Measurements from ENCODE around the gene APBA3.

APBA3 gene

GRCh38 chr19:3746371-3747056, 15.0 kb downstream of the APBA3 start:
- no peak for FAIRE-seq

DNA sequence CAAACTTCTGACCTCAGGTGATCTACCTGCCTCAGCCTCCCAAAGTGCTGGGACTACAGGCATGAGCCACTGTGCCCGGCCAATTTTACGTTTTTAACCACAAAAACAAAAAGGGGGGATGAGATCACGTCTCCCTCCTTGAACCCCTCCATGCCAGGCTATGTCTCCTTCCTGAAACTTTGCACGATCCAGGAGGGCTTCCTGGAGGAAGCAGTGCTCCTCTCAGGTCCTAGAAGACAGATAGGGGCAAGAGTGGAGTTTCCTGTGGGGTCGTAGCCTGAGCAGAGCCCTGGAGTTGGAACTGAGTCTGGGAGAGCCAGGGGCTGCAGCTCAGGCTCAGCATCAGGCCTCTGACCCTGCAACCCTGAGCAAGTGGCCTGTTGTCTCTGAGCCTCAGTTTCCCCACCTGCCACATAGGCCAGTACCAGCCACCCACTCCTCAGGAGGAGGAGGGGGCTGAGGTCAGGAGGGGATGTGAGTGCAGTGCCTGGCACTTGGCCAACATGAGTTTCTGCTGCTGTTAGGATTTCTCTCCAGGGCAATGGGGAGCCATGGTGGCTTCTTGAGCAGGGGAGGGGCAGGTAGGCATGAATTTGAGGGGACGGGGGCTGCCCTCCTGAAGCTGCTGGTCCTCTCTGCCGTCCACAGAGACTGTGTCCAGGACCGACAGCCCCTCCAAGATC, 16.0 kb downstream of the APBA3 start:
- FAIRE-seq = no peak

GRCh38 chr19:3743486-3743885, 18.0 kb downstream of the APBA3 start:
- no peak for FAIRE-seq

DNA sequence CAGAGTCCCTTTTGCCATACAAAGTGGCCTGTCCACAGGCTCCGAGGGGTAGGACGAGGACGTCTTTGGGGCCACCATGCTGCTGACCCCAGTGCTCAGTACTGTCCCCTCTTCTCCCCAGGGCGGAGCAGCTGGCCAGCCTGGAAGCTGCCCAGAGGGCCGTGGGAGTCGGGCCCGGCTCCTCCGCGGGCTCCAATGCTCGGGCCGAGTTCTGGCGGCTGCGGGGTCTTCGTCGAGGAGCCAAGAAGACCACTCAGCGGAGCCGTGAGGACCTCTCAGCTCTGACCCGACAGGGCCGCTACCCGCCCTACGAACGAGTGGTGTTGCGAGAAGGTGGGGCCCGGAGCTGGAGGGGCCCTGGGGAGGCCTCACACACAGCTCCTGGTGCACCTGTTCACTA, 21.1 kb downstream of the APBA3 start:
- no peak for FAIRE-seq

DNA sequence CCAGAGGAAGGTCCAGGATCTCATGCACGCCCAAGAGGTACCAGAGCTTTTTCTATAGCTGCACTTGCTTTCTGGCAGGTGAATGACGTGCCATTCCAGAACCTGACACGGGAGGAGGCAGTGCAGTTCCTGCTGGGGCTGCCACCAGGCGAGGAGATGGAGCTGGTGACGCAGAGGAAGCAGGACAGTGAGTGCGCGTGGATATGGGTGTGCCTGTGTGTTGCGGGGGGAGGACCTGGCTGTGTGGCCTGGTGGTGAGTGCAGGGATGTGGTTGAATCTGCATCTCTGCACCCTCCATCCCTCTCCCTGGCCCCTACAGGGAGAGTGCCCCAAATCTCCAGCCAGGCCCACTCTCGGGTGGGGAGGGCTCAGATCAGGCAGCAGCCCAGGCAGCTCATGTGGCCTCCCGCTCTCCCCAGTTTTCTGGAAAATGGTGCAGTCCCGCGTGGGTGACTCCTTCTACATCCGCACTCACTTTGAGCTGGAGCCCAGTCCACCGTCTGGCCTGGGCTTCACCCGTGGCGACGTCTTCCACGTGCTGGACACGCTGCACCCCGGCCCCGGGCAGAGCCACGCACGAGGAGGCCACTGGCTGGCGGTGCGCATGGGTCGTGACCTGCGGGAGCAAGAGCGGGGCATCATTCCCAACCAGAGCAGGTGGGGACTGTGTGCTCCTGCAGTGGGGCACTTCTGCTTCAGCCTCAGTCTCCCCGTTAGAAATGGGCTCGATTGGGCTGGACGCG, 22.8 kb downstream of the APBA3 start:
- no peak for FAIRE-seq

- FAIRE-seq = no peak
Measured at GRCh38 chr19:3737487-3738205, 23.8 kb downstream of the APBA3 start.

GRCh38 chr19:3736106-3736724, 25.3 kb downstream of the APBA3 start:
- FAIRE-seq = no peak

- no peak for FAIRE-seq
Measured at GRCh38 chr19:3734310-3734600, 27.2 kb downstream of the APBA3 start.

- no peak for FAIRE-seq
Measured at GRCh38 chr19:3733549-3734309, 27.8 kb downstream of the APBA3 start.

DNA sequence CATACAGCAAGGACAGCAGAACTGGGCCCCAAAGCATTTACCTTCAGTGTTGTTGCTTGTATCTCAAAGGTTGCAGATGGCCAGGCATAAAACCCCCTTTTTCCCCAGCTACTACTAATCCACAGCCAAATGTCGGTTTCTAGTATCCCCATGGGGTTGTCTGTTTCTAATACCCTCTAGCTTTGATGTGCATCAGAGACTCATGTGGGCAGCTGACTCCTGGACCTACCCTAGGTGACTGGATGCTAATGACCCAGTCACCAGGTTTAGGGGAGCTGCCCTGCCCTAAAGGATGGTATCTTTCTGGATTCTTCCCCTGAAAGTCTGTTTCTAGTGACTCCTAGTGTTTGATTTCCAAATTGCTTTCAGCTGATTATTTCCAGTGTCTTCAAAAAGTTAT, 29.4 kb downstream of the APBA3 start:
- no peak for FAIRE-seq

- FAIRE-seq = no peak
Measured at GRCh38 chr19:3730457-3730958, 31.0 kb downstream of the APBA3 start.

DNA sequence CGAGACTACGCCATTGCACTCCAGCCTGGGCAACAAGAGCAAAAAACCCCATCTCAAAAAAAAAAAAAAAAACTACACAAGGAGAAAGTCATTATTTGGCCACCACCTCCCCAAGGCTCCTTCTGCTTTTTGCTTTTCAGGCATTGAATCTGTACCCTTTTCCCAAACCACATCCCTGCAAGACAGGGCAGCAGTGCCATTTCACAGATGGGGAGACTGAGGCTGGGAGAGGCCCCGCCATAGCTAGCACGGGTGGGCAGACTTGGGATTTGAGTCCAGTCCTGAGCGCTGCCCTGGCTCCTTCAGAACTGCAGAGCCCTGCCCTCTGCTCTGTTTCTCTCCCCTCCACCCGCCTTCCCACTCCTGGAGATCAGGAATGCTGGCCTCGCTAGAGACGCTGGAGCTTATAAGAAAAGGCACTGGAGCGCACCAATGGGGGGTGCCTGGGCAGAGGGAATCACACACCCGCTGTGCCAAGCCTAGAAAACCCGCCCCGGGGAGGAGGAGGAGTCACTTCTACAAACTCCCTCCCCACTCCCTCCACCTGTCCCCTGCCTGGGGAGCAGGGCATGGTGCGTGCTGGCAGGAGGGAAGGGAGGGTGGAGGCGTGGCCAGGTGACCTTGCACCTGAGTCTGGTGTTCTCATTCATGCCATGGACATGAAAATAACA, 35.7 kb downstream of the APBA3 start:
- no peak for FAIRE-seq

DNA sequence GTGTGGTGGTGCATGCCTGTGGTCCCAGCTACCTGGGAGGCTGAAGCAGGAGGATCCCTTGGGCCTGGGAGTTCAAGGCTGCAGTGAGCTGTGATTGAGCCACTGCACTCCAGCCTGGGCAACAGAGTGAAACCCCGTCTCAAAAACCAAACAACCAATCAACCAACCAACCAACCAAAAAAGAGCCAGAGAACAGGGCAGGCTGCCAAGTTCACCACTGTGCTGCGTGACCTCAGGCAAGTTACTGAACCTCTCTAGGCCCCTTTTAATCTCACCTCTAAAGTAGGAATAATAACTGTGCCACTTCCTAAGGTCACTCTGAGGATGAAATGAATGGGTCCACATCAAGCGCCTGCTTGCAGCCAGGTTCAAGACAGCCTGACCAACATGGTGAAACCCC, 36.4 kb downstream of the APBA3 start:
- no peak for FAIRE-seq

DNA sequence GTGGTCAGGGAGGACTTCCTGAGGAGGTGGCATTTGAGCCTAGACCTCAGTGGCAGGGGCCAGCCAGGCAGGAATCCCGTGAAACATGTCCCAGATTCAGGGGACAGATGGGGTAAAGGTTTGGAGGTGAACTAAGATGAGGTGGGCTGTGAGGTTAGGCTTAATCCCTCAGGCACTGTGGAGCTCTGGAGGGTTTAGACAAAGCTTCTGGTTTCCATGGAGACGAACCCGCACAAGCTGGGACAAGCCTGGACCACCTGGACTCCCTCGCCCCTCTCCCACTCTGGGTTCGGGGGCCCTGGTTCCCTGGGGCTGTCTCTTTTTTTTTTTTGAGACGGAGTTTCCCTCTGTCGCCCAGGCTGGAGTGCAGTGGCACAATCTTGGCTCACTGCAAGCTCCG, 37.6 kb downstream of the APBA3 start:
- no peak for FAIRE-seq

GRCh38 chr19:3723110-3723488, 38.4 kb downstream of the APBA3 start:
- FAIRE-seq = no peak

GRCh38 chr19:3722443-3723109, 38.9 kb downstream of the APBA3 start:
- no peak for FAIRE-seq

DNA sequence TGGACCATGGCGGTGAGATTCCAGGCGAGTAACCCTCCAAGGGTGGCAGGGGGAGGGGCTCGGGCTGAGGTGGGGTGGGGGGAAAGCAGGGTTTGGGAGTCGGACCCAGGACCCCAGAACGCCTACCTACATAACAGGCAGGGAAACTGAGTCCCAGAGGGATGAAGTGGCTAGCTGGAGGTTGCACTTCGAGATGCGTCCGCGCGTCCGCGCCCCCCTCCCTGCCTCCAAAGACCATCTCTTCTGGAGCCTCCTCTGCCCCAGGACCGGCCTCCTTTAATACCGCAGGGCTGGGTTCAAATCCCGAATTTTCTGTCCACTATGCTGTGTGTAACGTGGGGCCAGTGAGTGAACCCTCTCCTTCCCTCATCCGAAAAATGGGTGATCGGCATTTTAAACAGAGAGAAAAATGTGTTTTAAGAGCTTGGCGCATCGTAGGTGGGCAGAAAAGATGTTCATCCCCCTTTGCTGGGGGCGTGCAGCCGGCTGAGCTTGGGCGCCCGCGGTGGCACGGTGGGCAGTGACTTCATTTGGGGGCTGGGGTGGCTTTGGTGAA, 39.5 kb downstream of the APBA3 start:
- FAIRE-seq = no peak

- FAIRE-seq = no peak
Measured at GRCh38 chr19:3721131-3721886, 40.2 kb downstream of the APBA3 start.

DNA sequence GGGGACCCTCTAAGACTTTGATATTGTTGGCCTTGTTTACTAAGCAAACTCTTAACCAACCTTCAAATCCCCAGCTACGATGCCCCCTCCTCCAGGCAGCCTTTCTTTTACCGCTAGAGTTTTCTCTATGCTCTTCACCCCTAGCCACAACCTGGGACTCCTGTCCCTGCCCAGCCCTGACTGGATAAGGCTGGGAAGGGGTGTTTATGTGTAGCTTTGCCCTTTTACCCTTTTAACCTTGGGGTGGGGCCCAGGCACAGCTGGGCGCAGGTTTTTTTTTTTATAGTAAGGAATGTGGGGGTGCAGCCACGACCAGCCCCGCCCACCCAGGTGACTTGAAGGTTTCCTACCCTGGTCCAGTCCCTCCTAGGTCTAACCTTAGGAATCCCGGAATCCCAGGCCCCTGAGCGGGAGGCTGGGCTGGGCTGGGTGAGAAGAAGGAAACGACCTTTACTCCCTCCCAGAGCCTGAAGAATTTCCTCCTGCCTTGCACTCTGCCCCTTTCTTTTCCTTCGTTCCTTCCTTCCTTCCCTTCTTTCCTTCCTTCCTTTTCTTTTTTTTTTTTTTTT, 41.1 kb downstream of the APBA3 start:
- FAIRE-seq = no peak

Data from colon (tissue), 2 donors.